Body of pancreas (tissue), 4 donors: ENCODE results near the gene LOXL3. TPM values are rescaled to one million over a fixed set of nuclear protein-coding genes. Genes with fewer than 3 reads are reported as not detected.

Experiments
- ATAC-seq: fragments of 150-250 bp; one replicate; pipeline ENCODE4 v1.9.1; 2016
- DNase-seq, 4 donors: peaks; one replicate each; pipeline ENCODE4 v3.0.0-alpha.2; 2019
- H3K27ac ChIP-seq, 4 donors: fragments of 200-600 bp; sonication (generic); 1 replicate in 3 of 4; 2 replicates in 1 of 4; pipeline versions ENCODE4 v1.5.1 to v1.6.1; 2016 to 2019; ENCODE audit warnings: mild to moderate bottlenecking in 1 of 4, mixed read lengths in 1 of 4, moderate library complexity in 1 of 4
- H3K27me3 ChIP-seq, 2 donors: fragments of 200-600 bp; sonication (generic); one replicate each; pipeline ENCODE4 v1.6.0; 2016; ENCODE audit warnings: mild to moderate bottlenecking in 1 of 2
- H3K36me3 ChIP-seq, 2 donors: fragments of 200-600 bp; sonication (generic); replicated peaks in 1 of 2; 2 replicates each; pipeline ENCODE4 v1.5.1; 2016; ENCODE audit warnings: low read depth in 2 of 2; ENCODE audit not compliant: insufficient read depth in 1 of 2
- H3K4me1 ChIP-seq: fragments of 200-600 bp; sonication (generic); one replicate; pipeline ENCODE4 v1.6.0; 2016
- H3K4me3 ChIP-seq, 2 donors: fragments of 200-600 bp; sonication (generic); 1 replicate in 1 of 2; 2 replicates in 1 of 2; pipeline ENCODE4 v1.5.1; 2016 to 2019
- H3K9me3 ChIP-seq, 3 donors: fragments of 200-600 bp; sonication (generic); 1 replicate in 2 of 3; 2 replicates in 1 of 3; pipeline ENCODE4 v1.5.1; 2016
- POLR2A ChIP-seq, 3 donors: fragments of 450-650 bp; IDR thresholded peaks; one replicate each; pipeline ENCODE4 v1.6.1; 2016; ENCODE audit warnings: antibody characterized with exemption in 3 of 3, mild to moderate bottlenecking in 2 of 3
- WGBS, 2 donors: methylation state at CpG; one replicate each; pipeline ENCODE4 v1.1.5; 2017; 5-methylcytosine and 5-hydroxymethylcytosine counted together
- intact Hi-C: fragments of 100-400 bp; cut with DNase I; formaldehyde crosslinking; loops from one replicate; pipeline ENCODE4 v1.15.1; 2023
- total RNA-seq, 2 donors: library from RNA; depleted of rRNA; stranded (reverse); fragments of >200 nt; gene quantifications; one replicate each; pipeline ENCODE4 v1.1.0, GENCODE V29; 2016
- TF ChIP-seq, protein P1 (sequence below), 7 experiments: fragments of 450-650 bp in 4 of 7; fragments of 200-600 bp in 3 of 7; sonication (generic) in 3 of 7; IDR thresholded peaks; one replicate each; pipeline ENCODE4 v1.5.1; 2016 to 2019; ENCODE audit warnings: antibody characterized with exemption in 7 of 7

LOXL3 gene
- total RNA-seq, 2 donors from 2014 or later: 0.33 to 3.1 TPM

DNA sequence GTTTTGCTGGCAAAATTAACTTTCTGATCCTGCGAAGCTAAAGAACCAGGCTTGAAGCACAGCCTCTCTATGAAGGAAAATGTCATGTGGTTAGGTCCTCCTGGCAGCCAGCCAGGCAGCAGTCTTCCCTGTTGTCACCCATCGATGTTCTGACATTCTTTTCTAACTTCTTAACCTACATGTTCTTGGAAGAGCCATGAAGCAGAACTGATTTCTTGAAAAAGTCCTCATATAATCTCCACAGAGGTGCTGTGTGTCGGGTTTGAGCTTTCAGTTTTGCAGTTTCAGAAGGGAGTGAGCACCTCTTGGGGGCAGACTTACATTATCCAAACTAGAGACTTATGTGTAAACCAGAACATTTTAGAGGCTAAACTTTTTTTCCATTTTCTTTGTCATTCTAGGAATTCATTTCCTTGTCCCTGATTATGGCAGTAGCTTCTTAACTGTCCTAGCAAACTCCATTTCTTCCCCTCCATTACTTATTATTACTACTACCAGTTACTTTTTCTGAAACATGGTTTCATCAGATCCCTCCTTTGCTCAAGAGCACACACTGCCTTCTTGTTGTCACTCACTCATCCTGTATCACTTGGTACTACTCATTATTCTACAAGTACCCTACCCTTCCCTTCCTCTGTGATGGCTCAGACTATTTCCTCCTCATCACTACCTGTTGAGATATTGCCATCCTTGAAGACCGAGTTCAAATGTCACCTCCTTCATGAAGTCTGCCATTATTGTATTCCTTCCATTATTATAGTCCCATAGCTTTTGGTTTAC lies 31.9 kb upstream of the LOXL3 start:
- no peaks in the 10 kb centered on the region for H3K27me3 ChIP-seq
- no peaks in the 10 kb centered on the region for H3K36me3 ChIP-seq
- no peaks in the 10 kb centered on the region for H3K4me1 ChIP-seq
- H3K9me3 ChIP-seq: no peaks in the 10 kb centered on the region
- H3K27ac ChIP-seq: no peak overlapping the region
- intact Hi-C loops: loop anchor here (5.0 kb wide), 1 partner anchor 93 kb away; no protein-coding TSS in a partner anchor
- ATAC-seq: no peak
- TF ChIP-seq POLR2A (IDR thresholded peaks at IDR 0.05): no peak
- TF ChIP-seq, protein P1, sequence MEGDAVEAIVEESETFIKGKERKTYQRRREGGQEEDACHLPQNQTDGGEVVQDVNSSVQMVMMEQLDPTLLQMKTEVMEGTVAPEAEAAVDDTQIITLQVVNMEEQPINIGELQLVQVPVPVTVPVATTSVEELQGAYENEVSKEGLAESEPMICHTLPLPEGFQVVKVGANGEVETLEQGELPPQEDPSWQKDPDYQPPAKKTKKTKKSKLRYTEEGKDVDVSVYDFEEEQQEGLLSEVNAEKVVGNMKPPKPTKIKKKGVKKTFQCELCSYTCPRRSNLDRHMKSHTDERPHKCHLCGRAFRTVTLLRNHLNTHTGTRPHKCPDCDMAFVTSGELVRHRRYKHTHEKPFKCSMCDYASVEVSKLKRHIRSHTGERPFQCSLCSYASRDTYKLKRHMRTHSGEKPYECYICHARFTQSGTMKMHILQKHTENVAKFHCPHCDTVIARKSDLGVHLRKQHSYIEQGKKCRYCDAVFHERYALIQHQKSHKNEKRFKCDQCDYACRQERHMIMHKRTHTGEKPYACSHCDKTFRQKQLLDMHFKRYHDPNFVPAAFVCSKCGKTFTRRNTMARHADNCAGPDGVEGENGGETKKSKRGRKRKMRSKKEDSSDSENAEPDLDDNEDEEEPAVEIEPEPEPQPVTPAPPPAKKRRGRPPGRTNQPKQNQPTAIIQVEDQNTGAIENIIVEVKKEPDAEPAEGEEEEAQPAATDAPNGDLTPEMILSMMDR (IDR thresholded peaks at IDR 0.05): no peak
- DNase-seq: no peak
- WGBS, 2 donors: 39 to 50% methylated on average over 4 of the region's 4 CpGs
- no peak overlapping the region for H3K4me3 ChIP-seq

DNA sequence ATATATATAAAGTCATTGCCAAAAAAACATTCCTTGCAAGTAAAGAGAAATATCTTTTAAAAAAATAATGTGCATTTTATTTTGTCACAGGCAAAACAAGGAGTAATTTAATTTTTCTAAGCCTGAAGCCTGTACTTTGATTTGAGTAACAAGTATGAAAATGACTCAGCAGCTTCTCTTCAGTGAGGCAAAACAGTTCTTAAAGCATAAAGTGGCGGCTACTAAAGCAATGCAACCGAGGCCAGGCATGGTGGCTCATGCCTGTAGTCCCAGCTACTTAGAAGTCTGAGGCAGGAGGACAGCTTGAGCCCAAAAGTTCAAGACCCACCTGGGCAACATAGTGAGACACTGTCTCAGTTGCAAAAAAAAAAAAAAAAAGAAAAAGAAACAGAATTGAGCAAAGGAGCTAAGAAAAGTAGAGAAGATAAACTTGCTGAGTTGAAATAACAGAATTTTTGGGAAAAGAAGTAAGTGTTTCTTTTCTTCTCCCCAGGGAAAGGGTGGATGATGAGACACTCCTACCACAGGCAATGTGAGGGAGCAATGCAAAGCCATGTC lies 30.4 kb upstream of the LOXL3 start:
- Histone ChIP-seq H3K27ac (no peak overlapping the region), H3K36me3 (no peaks in the 10 kb centered on the region), H3K9me3 (no peaks in the 10 kb centered on the region), H3K4me3 (no peak overlapping the region), H3K27me3 (no peaks in the 10 kb centered on the region), H3K4me1 (no peaks in the 10 kb centered on the region)
- TF ChIP-seq POLR2A (IDR thresholded peaks at IDR 0.05): no peak
- TF ChIP-seq, protein P1 (IDR thresholded peaks at IDR 0.05): no peak
- no peak for ATAC-seq
- intact Hi-C loops: no loop called here
- no peak for DNase-seq
- 45 to 53% methylated on average over 2 of the region's 2 CpGs for WGBS, 2 donors

DNA sequence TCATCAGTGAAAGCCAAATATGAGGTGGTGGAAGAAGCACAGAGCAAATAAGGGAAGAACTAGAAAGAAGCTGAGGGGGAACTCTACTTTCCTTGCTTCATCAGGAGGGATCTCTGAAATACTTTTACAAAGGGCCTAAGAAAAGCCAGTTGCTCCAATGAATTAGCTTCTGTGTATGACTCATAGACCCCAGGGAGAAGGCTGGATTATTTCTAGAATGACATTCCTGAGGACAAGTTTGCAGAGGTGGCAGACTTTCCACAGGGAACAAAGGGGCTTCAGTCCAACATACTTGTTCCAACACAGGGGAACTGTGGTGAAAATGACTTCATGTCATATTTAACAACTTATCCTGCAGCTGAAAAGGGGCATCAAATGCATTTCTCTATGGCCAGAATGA lies 29.8 kb upstream of the LOXL3 start:
- H3K4me3 ChIP-seq: no peak overlapping the region
- no peaks in the 10 kb centered on the region for H3K4me1 ChIP-seq
- H3K27me3 ChIP-seq: no peaks in the 10 kb centered on the region
- H3K36me3 ChIP-seq: no peaks in the 10 kb centered on the region
- ATAC-seq (no peak), DNase-seq (no peak)
- no peaks in the 10 kb centered on the region for H3K9me3 ChIP-seq
- TF ChIP-seq POLR2A (IDR thresholded peaks at IDR 0.05): no peak
- TF ChIP-seq, protein P1 (IDR thresholded peaks at IDR 0.05): no peak
- intact Hi-C loops: no loop called here
- H3K27ac ChIP-seq: no peak overlapping the region

DNA sequence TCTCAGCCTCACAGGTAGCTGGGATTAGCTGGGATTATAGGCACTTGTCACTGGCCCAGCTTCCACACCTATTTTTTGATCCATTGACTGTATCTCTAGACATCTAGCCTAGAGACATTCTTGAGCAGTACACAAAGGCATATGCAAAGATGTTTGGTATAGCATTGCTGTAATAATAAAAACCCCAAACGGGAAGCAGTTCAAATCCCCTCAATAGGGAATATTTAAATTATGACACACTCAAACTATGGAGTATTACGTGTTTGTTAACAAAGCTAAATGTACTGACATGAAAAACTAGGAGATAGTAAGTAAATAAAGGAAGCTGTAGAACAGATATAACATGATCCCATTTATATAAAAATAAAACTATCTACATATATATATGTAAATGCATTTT lies 28.4 kb upstream of the LOXL3 start:
- ATAC-seq: no peak
- Histone ChIP-seq H3K4me1 (no peaks in the 10 kb centered on the region), H3K36me3 (no peaks in the 10 kb centered on the region), H3K27ac (no peak overlapping the region), H3K9me3 (no peaks in the 10 kb centered on the region), H3K27me3 (no peaks in the 10 kb centered on the region), H3K4me3 (no peak overlapping the region)
- WGBS, 2 donors: 50 to 64% methylated on average over 2 of the region's 2 CpGs
- DNase-seq: no peak
- intact Hi-C loops: no loop called here
- TF ChIP-seq, protein P1 (IDR thresholded peaks at IDR 0.05): no peak
- no peak for TF ChIP-seq POLR2A (IDR thresholded peaks at IDR 0.05)

DNA sequence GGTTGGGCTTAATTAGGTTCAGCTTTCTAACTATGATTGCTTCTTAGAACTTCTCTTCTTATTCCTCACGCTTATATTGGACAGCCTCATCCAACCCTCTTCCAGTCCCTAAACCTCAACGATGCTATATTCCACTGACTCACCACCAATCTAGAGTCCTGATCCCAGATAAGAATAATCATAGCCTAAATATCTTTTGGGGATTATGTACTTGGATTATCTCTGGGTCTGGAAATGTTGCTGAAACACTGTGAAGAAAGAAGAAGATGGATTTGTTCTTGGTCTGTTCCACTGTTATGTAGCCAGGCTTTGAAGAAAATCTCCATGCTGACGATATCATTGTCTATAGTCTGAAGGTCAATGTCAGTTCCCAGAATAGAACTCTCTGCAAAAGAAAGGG lies 27.7 kb upstream of the LOXL3 start:
- no peak overlapping the region for H3K27ac ChIP-seq
- 55 to 64% methylated on average over 3 of the region's 3 CpGs for whole genome bisulfite sequencing, 2 donors
- H3K4me3 ChIP-seq: no peak overlapping the region
- H3K9me3 ChIP-seq: no peaks in the 10 kb centered on the region
- no peaks in the 10 kb centered on the region for H3K27me3 ChIP-seq
- TF ChIP-seq, protein P1 (IDR thresholded peaks at IDR 0.05): no peak
- TF ChIP-seq POLR2A (IDR thresholded peaks at IDR 0.05): no peak
- intact Hi-C loops: no loop called here
- no peaks in the 10 kb centered on the region for H3K4me1 ChIP-seq
- DNase-seq (no peak), ATAC-seq (no peak)
- H3K36me3 ChIP-seq: no peaks in the 10 kb centered on the region
